Stimulated activated naive CD8-positive, alpha-beta T cell treated with anti-CD3 and anti-CD28 coated beads, Interleukin-15, Interleukin-2, amounts not matched to agents 100 U/mL and 50 U/mL, for 24 hours (primary cell): Measurements from ENCODE around the gene RBM33.

Experiments
- ATAC-seq: fragments of 150-1000 bp; cut with Tn5 transposase; one replicate; pipeline ENCODE4 v1.10.0; 2021
- DNase-seq: peaks from one replicate; pipeline ENCODE4 v3.0.0; 2021

Gene RBM33

DNA sequence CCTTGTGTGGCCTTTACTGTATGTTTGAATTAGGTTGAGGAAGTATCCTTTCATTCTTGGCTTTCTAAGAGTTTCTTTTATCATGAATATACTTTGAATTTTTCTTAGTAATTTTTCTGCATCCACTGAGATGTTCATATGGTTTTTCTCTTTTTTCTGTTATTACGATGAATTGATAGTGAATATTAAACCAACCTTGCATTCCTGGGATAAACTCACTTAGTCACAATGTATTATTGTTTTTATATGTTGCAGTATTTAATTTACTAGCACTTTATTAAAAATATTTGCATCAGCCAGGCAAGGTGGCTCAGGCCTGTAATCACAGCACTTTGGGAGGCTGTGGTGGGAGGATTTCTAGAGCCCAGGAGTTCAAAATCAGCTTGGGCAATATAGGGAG, 15.3 kb upstream of the RBM33 start:
- ATAC-seq (no peak), DNase-seq (no peak)

DNA sequence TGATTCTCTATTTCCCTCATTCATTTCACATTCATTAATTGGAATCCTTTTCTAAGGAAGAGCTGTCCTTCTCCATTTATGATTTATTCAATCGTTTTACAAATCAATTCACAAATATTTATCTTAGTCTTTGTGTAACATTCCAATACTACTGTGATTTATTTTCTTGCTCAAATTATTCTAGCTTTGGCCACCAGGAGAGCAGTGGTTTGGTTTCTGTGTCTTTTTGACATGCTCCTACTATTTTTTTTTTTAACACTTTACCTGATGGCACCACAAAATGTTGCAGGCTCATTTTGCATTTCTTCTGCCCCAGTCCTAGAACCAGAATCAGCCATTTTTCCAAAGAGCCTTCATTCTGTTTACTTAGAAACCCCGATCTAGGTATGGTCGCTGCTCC, 13.3 kb upstream of the RBM33 start:
- DNase-seq (no peak), ATAC-seq (no peak)

GRCh38 chr7:155635817-155636216, 8.6 kb upstream of the RBM33 start:
- DNase-seq (no peak), ATAC-seq (no peak)

DNA sequence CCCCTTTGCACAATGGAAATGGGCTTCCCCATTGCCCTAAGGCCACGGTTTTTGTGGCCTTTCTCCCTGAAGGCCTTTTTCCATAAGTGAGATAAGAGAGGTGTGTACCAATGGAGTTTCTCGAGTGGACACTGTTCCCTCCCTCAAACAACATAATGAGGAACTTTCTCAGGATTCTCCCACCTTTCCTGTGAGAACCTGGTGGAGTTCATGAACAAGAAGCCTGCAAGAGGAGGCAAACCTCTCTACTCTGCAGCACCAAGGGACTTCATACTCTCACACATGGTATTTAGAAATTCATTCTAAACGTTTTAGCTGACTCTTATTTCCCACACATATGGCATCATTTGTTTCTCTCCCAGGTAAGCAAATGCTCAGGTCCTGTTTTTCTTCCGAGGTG, 7.3 kb upstream of the RBM33 start:
- DNase-seq (no peak), ATAC-seq (no peak)

- ATAC-seq (no peak), DNase-seq (no peak)
These were observed 6.1 kb upstream of the RBM33 start for GRCh38 chr7:155638366-155638765.

- no peak for DNase-seq
- ATAC-seq = no peak
These were observed 4.4 kb upstream of the RBM33 start for GRCh38 chr7:155639958-155640520.

- no peak for ATAC-seq
These were observed 3.8 kb upstream of the RBM33 start for GRCh38 chr7:155640629-155641028.

DNA sequence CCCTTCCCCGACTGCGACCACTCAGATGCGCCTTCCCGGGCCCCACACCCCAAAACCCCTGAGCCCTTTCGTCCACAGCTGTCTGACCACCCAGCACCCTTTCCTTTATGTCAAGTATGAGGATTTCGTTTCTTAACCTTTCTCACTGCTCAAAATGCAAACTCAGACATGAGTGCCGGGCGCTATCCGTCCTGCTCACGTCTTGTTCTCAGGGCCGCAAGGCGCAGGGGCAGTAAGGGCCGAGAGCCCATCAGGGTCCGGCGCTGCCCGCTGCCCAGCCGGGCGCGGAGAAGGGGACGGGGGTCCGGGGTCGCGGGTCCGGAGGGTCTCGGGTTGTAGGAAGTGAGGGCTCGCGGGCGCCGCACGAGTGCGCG, 670 bp upstream of the RBM33 start:
- no peak for ATAC-seq
- DNase-seq = no peak

More at GRCh38 chr7:155640629-155641028, 3.8 kb upstream of the RBM33 start:
- DNase-seq = no peak

GRCh38 chr7:155644971-155645509, 579 bp downstream of the RBM33 start:
- peak; percentile 47 for ATAC-seq
- peak; percentile 56 for DNase-seq

- no peak for ATAC-seq
- DNase-seq = no peak
These were observed 1.2 kb downstream of the RBM33 start for GRCh38 chr7:155645662-155646061.

GRCh38 chr7:155646669-155647068, 2.2 kb downstream of the RBM33 start:
- ATAC-seq (no peak), DNase-seq (no peak)

GRCh38 chr7:155647302-155647701, 2.8 kb downstream of the RBM33 start:
- no peak for DNase-seq
- ATAC-seq = no peak

GRCh38 chr7:155647734-155648133, 3.3 kb downstream of the RBM33 start:
- DNase-seq (no peak), ATAC-seq (no peak)

DNA sequence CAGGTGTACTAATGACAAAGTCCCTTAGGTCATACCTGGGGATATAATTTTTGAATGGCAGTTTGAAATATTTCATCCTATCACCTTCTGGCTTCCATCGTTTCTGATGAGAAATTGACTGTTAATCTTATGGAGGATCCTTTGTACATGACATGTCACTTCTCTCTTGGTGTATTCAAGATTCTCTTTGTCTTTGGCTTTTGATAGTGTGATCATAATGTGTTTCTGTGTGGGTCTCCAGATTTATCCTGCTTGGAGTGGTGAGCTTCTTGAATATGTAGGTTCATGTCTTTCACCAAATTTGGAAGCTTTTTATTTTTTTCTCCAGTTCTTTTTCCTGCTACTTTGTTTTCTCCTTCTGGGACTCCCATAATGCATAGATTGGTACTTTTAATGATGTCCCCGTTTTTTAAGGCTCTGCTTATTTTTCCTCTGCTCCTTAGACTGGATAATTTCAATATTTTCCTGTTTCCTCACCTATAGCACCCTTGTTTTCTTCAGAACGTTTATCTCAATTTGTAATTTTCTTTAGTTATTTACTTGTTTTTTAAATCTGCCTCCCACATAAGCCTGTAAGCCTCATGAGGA, 4.4 kb downstream of the RBM33 start:
- DNase-seq (no peak), ATAC-seq (no peak)

- DNase-seq (no peak), ATAC-seq (no peak)
These were observed 5.1 kb downstream of the RBM33 start for GRCh38 chr7:155649588-155649987.

GRCh38 chr7:155652156-155653114, 8.0 kb downstream of the RBM33 start:
- DNase-seq = no peak
- ATAC-seq = no peak

- DNase-seq (no peak), ATAC-seq (no peak)
These were observed 9.3 kb downstream of the RBM33 start for GRCh38 chr7:155653803-155654202.

DNA sequence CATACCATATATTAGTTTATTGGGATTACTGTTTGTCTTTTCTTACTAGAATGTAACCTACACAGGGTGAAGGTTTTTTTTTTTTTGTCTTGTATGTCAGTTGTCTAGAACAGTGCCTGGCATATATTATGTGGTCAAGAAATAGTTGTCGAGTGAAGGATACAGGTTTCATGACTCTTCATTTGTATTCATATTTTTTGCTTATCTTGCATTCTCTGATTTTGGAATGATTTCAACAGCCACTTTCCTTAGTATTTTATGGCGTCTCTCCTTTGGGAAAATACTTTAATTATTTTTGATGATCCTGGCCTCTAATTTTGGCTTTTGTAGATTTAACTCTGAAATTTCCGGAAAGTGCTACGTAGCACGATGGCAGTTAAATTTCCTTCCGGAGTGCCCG, 12.4 kb downstream of the RBM33 start:
- ATAC-seq (no peak), DNase-seq (no peak)

GRCh38 chr7:155660059-155660757, 15.7 kb downstream of the RBM33 start:
- DNase-seq (no peak), ATAC-seq (peak; percentile 80)

DNA sequence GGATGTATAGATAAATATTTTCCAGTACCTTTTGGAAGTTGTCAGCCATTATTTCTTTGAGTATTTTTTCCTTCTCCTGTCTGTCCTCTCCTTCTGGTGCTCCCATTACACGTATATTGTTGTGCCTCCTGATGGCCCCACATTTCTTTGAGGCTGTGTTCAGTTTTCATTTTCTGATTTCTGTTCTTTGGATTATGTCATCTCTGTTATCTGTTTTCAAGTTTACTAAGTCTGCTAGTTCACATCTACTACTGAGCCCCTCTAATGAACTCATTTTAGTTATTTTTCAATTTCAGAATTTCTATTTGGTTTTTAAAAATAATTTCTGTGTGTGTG, 16.3 kb downstream of the RBM33 start:
- DNase-seq = no peak
- peak; percentile 54 for ATAC-seq

DNA sequence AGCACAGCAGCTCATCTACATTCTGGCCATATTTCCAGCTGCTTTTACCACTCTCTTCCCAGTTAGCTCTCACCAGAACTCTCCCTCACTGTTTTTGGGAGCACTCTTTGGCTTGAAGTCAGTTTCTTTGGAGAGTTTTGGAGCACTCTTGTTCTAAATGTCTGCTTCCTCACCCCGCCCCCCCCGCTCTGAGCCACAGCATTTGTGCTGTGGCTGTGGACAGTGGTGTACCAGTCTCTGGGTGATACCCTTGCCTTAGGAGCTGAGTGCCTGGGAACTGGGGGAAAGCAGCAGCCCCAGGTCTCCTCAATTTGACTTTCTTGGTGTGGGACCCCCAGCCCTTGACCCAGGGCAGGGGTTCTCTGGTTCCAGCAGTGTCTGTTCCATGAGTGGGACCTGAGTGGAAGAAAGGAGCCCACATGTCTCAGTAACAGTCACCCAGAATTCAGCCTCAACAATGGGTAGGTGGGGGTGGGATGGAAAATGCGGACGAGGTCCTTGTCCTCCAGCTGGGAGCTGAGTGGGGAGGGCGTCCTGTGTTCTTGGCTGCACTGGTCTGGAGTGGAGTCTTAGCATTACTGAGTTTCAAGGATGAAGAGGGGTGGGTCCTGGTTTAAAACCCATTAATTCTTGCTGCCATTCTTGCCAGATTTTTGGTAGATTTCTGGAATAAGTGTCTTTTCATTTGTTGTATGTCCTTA, 18.0 kb downstream of the RBM33 start:
- ATAC-seq = no peak
- DNase-seq = no peak

DNA sequence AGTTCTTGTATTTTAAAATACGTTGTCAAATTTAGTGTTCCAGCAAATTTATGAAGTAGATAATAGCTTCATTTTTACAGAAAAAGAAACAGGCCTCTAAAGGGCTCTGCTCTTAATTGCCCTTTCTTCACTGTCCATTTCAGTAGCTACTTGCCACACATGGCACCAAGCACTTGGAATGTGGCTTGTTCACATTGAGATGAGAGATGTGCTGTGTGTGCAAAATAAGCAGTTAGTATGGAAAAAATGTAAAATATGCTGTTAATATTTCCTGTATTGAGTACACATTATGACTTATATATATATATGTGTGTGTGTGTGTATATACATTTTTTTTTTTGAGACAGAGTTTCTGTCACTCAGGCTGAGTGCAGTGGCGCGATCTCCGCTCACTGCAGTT, 19.5 kb downstream of the RBM33 start:
- ATAC-seq = no peak
- no peak for DNase-seq
